ENCODE results near the gene LHX2. TPM values are rescaled to one million over a fixed set of nuclear protein-coding genes. Genes with fewer than 3 reads are reported as not detected.

Gene LHX2
- total and polyA plus RNA-seq, 2 of the 4 experiments (the other 2 are of a cell fraction) = not detected

DNA sequence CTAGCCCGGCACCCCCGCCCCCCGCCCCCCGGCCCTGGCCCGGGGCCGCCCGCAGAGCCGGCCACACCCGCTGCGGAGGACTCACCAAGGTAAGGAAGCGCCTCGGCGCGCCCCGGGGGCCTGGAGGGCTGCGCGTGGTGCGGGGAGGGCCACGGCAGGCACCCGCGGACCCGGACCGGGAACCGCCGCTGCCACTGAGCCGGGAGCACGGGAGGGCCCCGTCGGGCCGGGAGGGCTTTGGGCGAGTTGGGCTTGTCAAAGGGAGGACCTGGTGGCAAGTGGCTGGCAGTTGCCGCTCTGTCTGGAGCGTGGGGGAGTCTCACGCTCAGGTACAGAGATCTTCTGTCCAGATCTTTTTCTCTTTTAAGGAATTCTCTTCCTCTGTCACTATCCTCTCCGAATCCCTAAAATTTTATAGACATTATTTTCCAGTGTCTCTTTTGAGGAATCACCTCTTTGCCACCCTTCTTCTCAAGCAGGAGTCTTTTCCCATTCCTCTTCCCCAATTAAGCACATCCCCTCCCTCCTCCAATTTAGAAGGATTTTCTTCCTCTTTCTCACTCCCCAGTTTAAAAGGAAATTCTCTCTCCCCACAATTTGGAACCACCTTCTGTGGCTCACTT lies 11.3 kb upstream of the LHX2 start:
- no peak overlapping the region for H2BK15ac ChIP-seq (ENCODE audit: low read depth, low read length)
- TF ChIP-seq RCOR1 (IDR thresholded peaks at IDR 0.05; ENCODE audit: insufficient replicate concordance, low read length) (no peak), CEBPB (IDR thresholded peaks at IDR 0.05; ENCODE audit: low read depth, low read length) (no peak), MAFK (IDR thresholded peaks at IDR 0.05; ENCODE audit: low read depth, low read length) (no peak), ELK1 (IDR thresholded peaks at IDR 0.05; ENCODE audit: borderline replicate concordance, low read depth, low read length) (no peak), MAZ (IDR thresholded peaks at IDR 0.05; ENCODE audit: borderline replicate concordance, low read depth, low read length) (no peak), FOS (IDR thresholded peaks at IDR 0.05; ENCODE audit: low read depth, low read length) (no peak), SMC3 (IDR thresholded peaks at IDR 0.05; ENCODE audit: low read depth, low read length) (no peak), BHLHE40 (IDR thresholded peaks at IDR 0.05; ENCODE audit: low read depth, low read length) (no peak)
- TF ChIP-seq, protein P1, sequence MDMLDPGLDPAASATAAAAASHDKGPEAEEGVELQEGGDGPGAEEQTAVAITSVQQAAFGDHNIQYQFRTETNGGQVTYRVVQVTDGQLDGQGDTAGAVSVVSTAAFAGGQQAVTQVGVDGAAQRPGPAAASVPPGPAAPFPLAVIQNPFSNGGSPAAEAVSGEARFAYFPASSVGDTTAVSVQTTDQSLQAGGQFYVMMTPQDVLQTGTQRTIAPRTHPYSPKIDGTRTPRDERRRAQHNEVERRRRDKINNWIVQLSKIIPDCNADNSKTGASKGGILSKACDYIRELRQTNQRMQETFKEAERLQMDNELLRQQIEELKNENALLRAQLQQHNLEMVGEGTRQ (IDR thresholded peaks at IDR 0.05; ENCODE audit: low read depth, low read length) = no peak
- H2AK5ac ChIP-seq (ENCODE audit: low read depth, low read length) = no peak overlapping the region
- no peaks in the 10 kb centered on the region for H3K4me1 ChIP-seq (ENCODE audit: control insufficient read depth, insufficient read depth, low read length)
- no peak overlapping the region for H3K9ac ChIP-seq (ENCODE audit: low read depth, low read length)
- no peak overlapping the region for H2BK120ac ChIP-seq (ENCODE audit: low read depth, low read length)
- no peak overlapping the region for H2BK20ac ChIP-seq (ENCODE audit: low read depth, low read length)
- H3K9me3 ChIP-seq (ENCODE audit: control insufficient read depth, insufficient read depth, low read length) = peaks cover 11% of the 10 kb centered on the region
- H3K27me3 ChIP-seq (ENCODE audit: control insufficient read depth, insufficient read depth, low read length) = peaks cover 94% of the 10 kb centered on the region
- 0 out of 2 replicates have a peak, but pooled peaks cover 5% of the 10 kb centered on the region for H3K9me1 ChIP-seq (ENCODE audit: insufficient read depth, low read length)
- H4K8ac ChIP-seq (ENCODE audit: low read depth in 2 of 2, low read length in 2 of 2) = no peak overlapping the region
- dilution Hi-C loops (cut with HindIII; ENCODE audit: low sequenced_read_pairs, unreplicated experiment) = no loop called here
- no peak overlapping the region for H2BK5ac ChIP-seq (ENCODE audit: low read depth, low read length, poor library complexity, severe bottlenecking)
- 0% methylated on average over 9 of the region's 35 CpGs; no CpG with 5 or more reads in 1 of the 2 experiments for WGBS, 2 experiments (ENCODE audit: extremely low coverage in 2 of 2, insufficient read length in 1 of 2)
- in situ Hi-C loops (cut with MboI; ENCODE audit: low sequenced_read_pairs) = no loop called here
- no peak overlapping the region for H3K14ac ChIP-seq (replicated peaks; ENCODE audit: low read depth, low read length)
- no peak overlapping the region for H2AK9ac ChIP-seq (replicated peaks; ENCODE audit: low read depth, low read length, poor library complexity)
- H3K36me3 ChIP-seq (ENCODE audit: control insufficient read depth, insufficient read depth, low read length) = no peaks in the 10 kb centered on the region
- no peak overlapping the region for H3K23ac ChIP-seq (ENCODE audit: low read depth, low read length)
- no peak overlapping the region for H3K4ac ChIP-seq (ENCODE audit: low read depth, low read length)
- H2AFZ ChIP-seq (replicated peaks; ENCODE audit: low read length, poor library complexity) = no peak overlapping the region
- intact Hi-C loops (cut with micrococcal nuclease) = no loop called here
- ChIA-PET POLR2A (ENCODE audit: unreplicated experiment) (no interaction called here), CTCF (interaction anchor here (0.7 kb wide), 1 partner anchor 389 kb away, joined by 5 read pairs; no protein-coding TSS in a partner anchor)
- H3K79me1 ChIP-seq (ENCODE audit: low read depth in 1 of 2, low read length in 2 of 2) = no peaks in the 10 kb centered on the region
- H4K20me1 ChIP-seq (ENCODE audit: insufficient read depth, low read length) = peaks cover 7% of the 10 kb centered on the region; the same call in 1 of the 2 replicates
- BruUV-seq (replicated peaks) = no TSS peak
- no peak overlapping the region for H3K4me2 ChIP-seq (ENCODE audit: low read depth, low read length)
- DNase-seq (no peak), ATAC-seq (ENCODE audit: low read depth) (no peak)
- H4K91ac ChIP-seq (ENCODE audit: insufficient read depth, low read depth, low read length) = no peak overlapping the region
- no peak overlapping the region for H4K5ac ChIP-seq (ENCODE audit: low read depth, low read length)
- no peak overlapping the region for H3K18ac ChIP-seq (ENCODE audit: low read depth, low read length)
- H3K27ac ChIP-seq (ENCODE audit: insufficient read depth, low read length) = no peak overlapping the region
- H3K56ac ChIP-seq (ENCODE audit: extremely low read depth, insufficient read depth, low read length) = no peak overlapping the region
- no peak overlapping the region for H3K4me3 ChIP-seq (ENCODE audit: insufficient read depth, low read depth, low read length)
